DND-41 (cell line): ENCODE measurements around the gene ARMC2.

Experiments used
- ATAC-seq: fragments of 200-7000 bp; cut with Tn5 transposase; 3 replicates; pipeline ENCODE4 v1.9.1; 2021; ENCODE audit warnings: low read depth; ENCODE audit not compliant: insufficient read depth
- DNase-seq: peaks from one replicate; pipeline ENCODE4 v3.0.0-alpha.2; 2020
- H2AFZ ChIP-seq: 2 replicates; pipeline ENCODE4 v1.6.0; 2012; ENCODE audit warnings: low read depth, low read length
- H3K27ac ChIP-seq: 2 replicates; pipeline ENCODE4 v1.5.1; 2012; ENCODE audit warnings: low read length, inconsistent platforms
- H3K27me3 ChIP-seq: fragments of 200-600 bp; sonication (generic); 2 replicates; pipeline ENCODE4 v1.6.0; 2012; ENCODE audit warnings: low read length, mild to moderate bottlenecking, inconsistent platforms; ENCODE audit not compliant: insufficient read depth, poor library complexity
- H3K36me3 ChIP-seq: 2 replicates; pipeline ENCODE4 v1.5.1; 2012; ENCODE audit warnings: low read length, inconsistent platforms; ENCODE audit not compliant: insufficient read depth
- H3K4me1 ChIP-seq: 2 replicates; pipeline ENCODE4 v1.5.1; 2012; ENCODE audit warnings: mild to moderate bottlenecking, low read length; ENCODE audit not compliant: insufficient read depth
- H3K4me2 ChIP-seq: 2 replicates; pipeline ENCODE4 v1.6.0; 2012; ENCODE audit warnings: mild to moderate bottlenecking, moderate library complexity, low read length, inconsistent platforms; ENCODE audit not compliant: insufficient read depth
- H3K4me3 ChIP-seq, 2 experiments: fragments of 200-600 bp in 1 of 2; shearing (Covaris generic) in 1 of 2; 2 replicates each; pipeline ENCODE4 v1.5.1; 2012 to 2016; ENCODE audit warnings: inconsistent platforms in 2 of 2, low read length in 2 of 2, mild to moderate bottlenecking in 2 of 2, low read depth in 1 of 2, moderate library complexity in 1 of 2
- H3K79me2 ChIP-seq: 2 replicates; pipeline ENCODE4 v1.6.0; 2012; ENCODE audit warnings: low read length, inconsistent platforms; ENCODE audit not compliant: insufficient read depth
- H3K9ac ChIP-seq: 2 replicates; pipeline ENCODE4 v1.6.0; 2012; ENCODE audit warnings: low read depth, mild to moderate bottlenecking, inconsistent platforms, low read length, moderate library complexity
- H3K9me3 ChIP-seq: 2 replicates; pipeline ENCODE4 v1.5.1; 2012; ENCODE audit warnings: low read length, moderate library complexity, mild to moderate bottlenecking, inconsistent platforms; ENCODE audit not compliant: insufficient read depth, severe bottlenecking
- H4K20me1 ChIP-seq: 2 replicates; pipeline ENCODE4 v1.6.0; 2012; ENCODE audit warnings: low read length; ENCODE audit not compliant: insufficient read depth
- CTCF ChIP-seq: IDR thresholded peaks from 2 replicates; pipeline ENCODE4 v1.5.1; 2012; ENCODE audit warnings: borderline replicate concordance, low read length, moderate library complexity, mild to moderate bottlenecking; ENCODE audit not compliant: poor library complexity, severe bottlenecking; ENCODE audit errors: extremely low read depth
- EZH2 ChIP-seq: IDR thresholded peaks from 3 replicates; pipeline ENCODE4 v1.6.1; 2012; ENCODE audit warnings: borderline replicate concordance, low read depth, mild to moderate bottlenecking, moderate library complexity, low read length, inconsistent platforms; ENCODE audit not compliant: severe bottlenecking

ARMC2 gene

GRCh38 chr6:108903796-108904195 lies 55.6 kb downstream of the ARMC2 start:
- H3K9ac ChIP-seq: no peak overlapping the region
- peaks cover 13% of the 10 kb centered on the region for H3K4me1 ChIP-seq
- H4K20me1 ChIP-seq: no peaks in the 10 kb centered on the region
- no peak overlapping the region for H3K4me3 ChIP-seq
- no peaks in the 10 kb centered on the region for H3K36me3 ChIP-seq
- H3K27me3 ChIP-seq: no peaks in the 10 kb centered on the region
- TF ChIP-seq EZH2 (no peak), CTCF (no peak)
- no peak for ATAC-seq
- no peaks in the 10 kb centered on the region for H3K9me3 ChIP-seq
- DNase-seq: no peak
- no peak overlapping the region for H3K4me2 ChIP-seq
- H3K27ac ChIP-seq: no peak overlapping the region
- no peak overlapping the region for H2AFZ ChIP-seq
- H3K79me2 ChIP-seq: no peaks in the 10 kb centered on the region

GRCh38 chr6:108904741-108905140 lies 56.5 kb downstream of the ARMC2 start:
- H3K27me3 ChIP-seq: no peaks in the 10 kb centered on the region
- no peaks in the 10 kb centered on the region for H3K9me3 ChIP-seq
- H3K9ac ChIP-seq: no peak overlapping the region
- no peak overlapping the region for H3K4me3 ChIP-seq
- no peak overlapping the region for H3K4me2 ChIP-seq
- no peaks in the 10 kb centered on the region for H3K36me3 ChIP-seq
- no peak overlapping the region for H2AFZ ChIP-seq
- no peaks in the 10 kb centered on the region for H4K20me1 ChIP-seq
- TF ChIP-seq EZH2 (no peak), CTCF (no peak)
- DNase-seq: no peak
- no peak for ATAC-seq
- H3K79me2 ChIP-seq: no peaks in the 10 kb centered on the region
- H3K4me1 ChIP-seq: peaks cover 13% of the 10 kb centered on the region
- no peak overlapping the region for H3K27ac ChIP-seq

GRCh38 chr6:108914235-108915022 lies 66.2 kb downstream of the ARMC2 start:
- Histone ChIP-seq H3K79me2 (no peaks in the 10 kb centered on the region), H3K4me2 (no peak overlapping the region), H3K9me3 (no peaks in the 10 kb centered on the region), H3K9ac (no peak overlapping the region), H3K4me3 (no peak overlapping the region), H2AFZ (no peak overlapping the region), H3K27ac (no peak overlapping the region), H4K20me1 (no peaks in the 10 kb centered on the region), H3K4me1 (no peaks in the 10 kb centered on the region), H3K36me3 (no peaks in the 10 kb centered on the region), H3K27me3 (no peaks in the 10 kb centered on the region)
- DNase-seq: peak; percentile 45
- ATAC-seq: peak; percentile 54; the same call in 2 of the 3 replicates
- TF ChIP-seq CTCF (peak; percentile 75), EZH2 (no peak)
